ENCODE measurements around the gene ZSWIM6. TPM values are rescaled to one million over a fixed set of nuclear protein-coding genes. Genes with fewer than 3 reads are reported as not detected.

ZSWIM6 gene
- total RNA-seq, 1 donor from 2014 or later = 20.7 TPM

DNA sequence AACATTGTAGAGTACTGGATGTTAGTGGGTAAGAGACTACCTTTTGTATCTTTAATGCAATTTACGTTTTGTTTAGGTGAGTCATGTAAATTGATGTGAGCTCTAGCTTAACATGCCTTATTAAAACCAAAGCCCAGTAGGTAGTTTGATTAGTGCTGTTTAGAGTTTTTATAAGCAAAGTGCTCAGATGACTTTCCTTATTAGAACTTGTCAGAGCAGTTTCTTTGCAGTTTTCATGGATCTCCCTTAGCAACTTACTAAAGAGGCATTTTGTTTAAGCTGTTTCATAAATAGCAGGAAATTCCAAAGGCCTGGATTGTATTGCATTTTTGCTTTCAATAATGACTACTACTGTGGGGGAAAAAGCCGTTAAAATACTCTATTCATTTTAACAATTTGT lies 14.5 kb downstream of the ZSWIM6 start:
- Mint-ChIP-seq H3K9me3 (ENCODE audit: unreplicated experiment) (no peaks in the 10 kb centered on the region), H3K4me1 (ENCODE audit: unreplicated experiment) (peaks cover 64% of the 10 kb centered on the region), H3K36me3 (ENCODE audit: unreplicated experiment) (no peaks in the 10 kb centered on the region), H3K4me3 (ENCODE audit: unreplicated experiment) (no peak overlapping the region), H3K27ac (ENCODE audit: unreplicated experiment) (no peak overlapping the region), H3K27me3 (ENCODE audit: unreplicated experiment) (no peaks in the 10 kb centered on the region)
- TF ChIP-seq, protein P1, sequence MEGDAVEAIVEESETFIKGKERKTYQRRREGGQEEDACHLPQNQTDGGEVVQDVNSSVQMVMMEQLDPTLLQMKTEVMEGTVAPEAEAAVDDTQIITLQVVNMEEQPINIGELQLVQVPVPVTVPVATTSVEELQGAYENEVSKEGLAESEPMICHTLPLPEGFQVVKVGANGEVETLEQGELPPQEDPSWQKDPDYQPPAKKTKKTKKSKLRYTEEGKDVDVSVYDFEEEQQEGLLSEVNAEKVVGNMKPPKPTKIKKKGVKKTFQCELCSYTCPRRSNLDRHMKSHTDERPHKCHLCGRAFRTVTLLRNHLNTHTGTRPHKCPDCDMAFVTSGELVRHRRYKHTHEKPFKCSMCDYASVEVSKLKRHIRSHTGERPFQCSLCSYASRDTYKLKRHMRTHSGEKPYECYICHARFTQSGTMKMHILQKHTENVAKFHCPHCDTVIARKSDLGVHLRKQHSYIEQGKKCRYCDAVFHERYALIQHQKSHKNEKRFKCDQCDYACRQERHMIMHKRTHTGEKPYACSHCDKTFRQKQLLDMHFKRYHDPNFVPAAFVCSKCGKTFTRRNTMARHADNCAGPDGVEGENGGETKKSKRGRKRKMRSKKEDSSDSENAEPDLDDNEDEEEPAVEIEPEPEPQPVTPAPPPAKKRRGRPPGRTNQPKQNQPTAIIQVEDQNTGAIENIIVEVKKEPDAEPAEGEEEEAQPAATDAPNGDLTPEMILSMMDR (IDR thresholded peaks at IDR 0.05) = no peak
- DNase-seq (ENCODE audit: extremely low spot score, unreplicated experiment) = no peak

DNA sequence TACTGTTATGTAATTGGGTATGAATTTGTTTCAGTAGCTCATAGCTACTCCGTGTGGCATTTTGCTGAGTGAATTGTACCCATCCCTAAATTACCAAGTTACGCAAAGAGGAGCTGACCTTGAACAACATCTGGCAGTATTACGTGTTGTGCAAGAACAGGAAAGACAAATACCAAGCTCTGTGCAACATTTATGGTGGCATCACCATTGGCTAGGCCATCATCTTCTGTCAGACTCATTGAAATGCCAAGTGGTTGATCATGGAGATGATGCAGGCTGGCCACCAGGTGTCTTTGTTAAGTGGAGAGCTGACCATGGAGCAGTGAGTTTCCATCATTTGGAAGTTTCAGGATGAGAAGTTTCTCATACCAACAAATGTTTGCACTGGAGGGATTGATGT lies 15.0 kb downstream of the ZSWIM6 start:
- H3K36me3 Mint-ChIP-seq (ENCODE audit: unreplicated experiment) = no peaks in the 10 kb centered on the region
- H3K27me3 Mint-ChIP-seq (ENCODE audit: unreplicated experiment) = no peaks in the 10 kb centered on the region
- DNase-seq (ENCODE audit: extremely low spot score, unreplicated experiment) = no peak
- H3K4me3 Mint-ChIP-seq (ENCODE audit: unreplicated experiment) = no peak overlapping the region
- no peak overlapping the region for H3K27ac Mint-ChIP-seq (ENCODE audit: unreplicated experiment)
- peaks cover 62% of the 10 kb centered on the region for H3K4me1 Mint-ChIP-seq (ENCODE audit: unreplicated experiment)
- TF ChIP-seq, protein P1 (IDR thresholded peaks at IDR 0.05) = no peak
- no peaks in the 10 kb centered on the region for H3K9me3 Mint-ChIP-seq (ENCODE audit: unreplicated experiment)

DNA sequence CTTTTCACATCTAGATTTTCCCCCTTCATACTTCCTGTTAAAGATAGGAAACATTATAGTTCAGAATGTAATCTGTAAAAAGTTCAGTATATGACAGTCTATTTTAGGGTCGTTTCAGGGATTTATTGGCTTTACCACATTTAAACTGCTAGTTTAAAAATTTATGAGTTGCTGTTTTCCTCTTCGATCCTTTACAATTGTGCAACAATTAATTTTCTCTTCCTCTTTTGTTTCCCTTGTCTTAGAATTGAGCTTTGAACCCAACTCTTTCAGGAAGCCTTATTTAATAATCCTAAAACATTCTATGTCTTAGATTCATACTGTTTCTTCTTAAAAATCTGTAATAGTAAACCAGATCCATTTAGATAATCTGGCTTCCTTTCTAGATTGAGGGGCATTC lies 16.4 kb downstream of the ZSWIM6 start:
- no peaks in the 10 kb centered on the region for H3K9me3 Mint-ChIP-seq (ENCODE audit: unreplicated experiment)
- no peak overlapping the region for H3K4me3 Mint-ChIP-seq (ENCODE audit: unreplicated experiment)
- no peak overlapping the region for H3K27ac Mint-ChIP-seq (ENCODE audit: unreplicated experiment)
- peaks cover 63% of the 10 kb centered on the region for H3K4me1 Mint-ChIP-seq (ENCODE audit: unreplicated experiment)
- no peaks in the 10 kb centered on the region for H3K36me3 Mint-ChIP-seq (ENCODE audit: unreplicated experiment)
- TF ChIP-seq, protein P1 (IDR thresholded peaks at IDR 0.05) = no peak
- no peak for DNase-seq (ENCODE audit: extremely low spot score, unreplicated experiment)
- H3K27me3 Mint-ChIP-seq (ENCODE audit: unreplicated experiment) = no peaks in the 10 kb centered on the region

DNA sequence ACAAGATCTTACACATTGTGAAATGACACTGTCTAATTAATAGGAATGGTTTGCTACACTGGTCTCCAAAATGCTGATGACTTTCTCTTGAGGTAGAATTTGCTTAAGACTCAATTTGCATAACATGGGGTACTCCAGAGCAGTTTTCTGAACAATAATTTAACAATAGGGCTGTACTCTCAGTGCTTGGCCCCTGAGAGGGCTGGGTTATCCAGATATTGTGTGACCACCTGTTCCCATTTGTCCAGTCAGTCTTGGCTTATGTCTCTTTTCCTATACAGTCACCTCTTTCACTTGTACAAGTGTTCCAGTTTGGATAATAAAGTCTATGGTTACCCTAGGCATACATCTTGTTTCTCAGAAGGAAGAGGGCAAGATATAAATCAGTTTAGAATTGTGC lies 17.9 kb downstream of the ZSWIM6 start:
- H3K4me3 Mint-ChIP-seq (ENCODE audit: unreplicated experiment) = no peak overlapping the region
- TF ChIP-seq, protein P1 (IDR thresholded peaks at IDR 0.05) = no peak
- no peak overlapping the region for H3K27ac Mint-ChIP-seq (ENCODE audit: unreplicated experiment)
- H3K4me1 Mint-ChIP-seq (ENCODE audit: unreplicated experiment) = peaks cover 51% of the 10 kb centered on the region
- H3K9me3 Mint-ChIP-seq (ENCODE audit: unreplicated experiment) = no peaks in the 10 kb centered on the region
- no peaks in the 10 kb centered on the region for H3K36me3 Mint-ChIP-seq (ENCODE audit: unreplicated experiment)
- no peaks in the 10 kb centered on the region for H3K27me3 Mint-ChIP-seq (ENCODE audit: unreplicated experiment)
- DNase-seq (ENCODE audit: extremely low spot score, unreplicated experiment) = no peak

DNA sequence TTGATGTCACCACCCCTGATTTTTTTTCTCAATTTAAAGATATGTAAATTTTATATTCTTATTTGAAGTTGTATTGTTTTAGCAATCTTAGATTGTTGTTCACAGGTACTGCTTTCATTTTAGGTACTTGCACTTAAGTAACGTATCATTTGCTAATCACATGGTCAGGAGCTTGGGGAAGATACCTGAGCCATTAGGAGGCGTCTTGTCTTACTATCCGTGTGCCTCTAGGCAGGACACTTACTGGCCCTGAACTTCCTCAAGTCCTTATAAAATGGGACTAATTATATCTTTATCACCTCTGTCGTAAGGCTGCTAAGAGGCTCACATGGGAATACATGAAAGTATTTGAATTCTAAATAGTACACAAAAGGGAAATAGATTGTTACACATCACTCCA lies 18.5 kb downstream of the ZSWIM6 start:
- no peaks in the 10 kb centered on the region for H3K36me3 Mint-ChIP-seq (ENCODE audit: unreplicated experiment)
- no peak overlapping the region for H3K4me3 Mint-ChIP-seq (ENCODE audit: unreplicated experiment)
- no peak overlapping the region for H3K27ac Mint-ChIP-seq (ENCODE audit: unreplicated experiment)
- no peaks in the 10 kb centered on the region for H3K27me3 Mint-ChIP-seq (ENCODE audit: unreplicated experiment)
- TF ChIP-seq, protein P1 (IDR thresholded peaks at IDR 0.05) = no peak
- H3K9me3 Mint-ChIP-seq (ENCODE audit: unreplicated experiment) = no peaks in the 10 kb centered on the region
- DNase-seq (ENCODE audit: extremely low spot score, unreplicated experiment) = no peak
- peaks cover 45% of the 10 kb centered on the region for H3K4me1 Mint-ChIP-seq (ENCODE audit: unreplicated experiment)

Measured in osteocyte (in vitro differentiated cells).